HepG2 (cell line): ENCODE results near the gene HIGD1A. TPM values are rescaled to one million over a fixed set of nuclear protein-coding genes. Genes with fewer than 3 reads are reported as not detected.
A peak's percentile ranks its signal among the peaks of the same experiment; 100 is the strongest.

Experiments used
- GMEB2 ChIP-seq: IDR thresholded peaks from 2 replicates; pipeline ENCODE4 v1.6.1; 2016; ENCODE audit warnings: missing biosample characterization, missing genetic modification reagents, low read depth
- HIVEP1 ChIP-seq: sonication (generic); formaldehyde crosslinking; IDR thresholded peaks from 2 replicates; pipeline ENCODE4 v1.4.0; 2020; ENCODE audit warnings: mild to moderate bottlenecking, missing genetic modification reagents
- IKZF5 ChIP-seq: IDR thresholded peaks from 2 replicates; pipeline ENCODE4 v1.6.1; 2018; ENCODE audit warnings: missing genetic modification reagents, mild to moderate bottlenecking, missing compliant biosample characterization
- MAFF ChIP-seq: IDR thresholded peaks from 2 replicates; pipeline ENCODE4 v1.6.1; 2011; ENCODE audit warnings: low read depth, low read length, improper control_type of control experiment
- PAF1 ChIP-seq: IDR thresholded peaks from 2 replicates; pipeline ENCODE4 v1.6.1; 2016; ENCODE audit warnings: missing genetic modification reagents, missing compliant biosample characterization
- PRDM10 ChIP-seq: sonication (generic); formaldehyde crosslinking; IDR thresholded peaks from 2 replicates; pipeline ENCODE4 v1.4.0; 2020; ENCODE audit warnings: low read depth, missing genetic modification reagents
- THAP9 ChIP-seq: sonication (generic); formaldehyde crosslinking; IDR thresholded peaks from 2 replicates; pipeline ENCODE4; 2020; ENCODE audit warnings: missing genetic modification reagents, mild to moderate bottlenecking, borderline replicate concordance
- ZFYVE20 ChIP-seq: sonication (generic); formaldehyde crosslinking; IDR thresholded peaks from 2 replicates; pipeline ENCODE4 v1.8.0; 2023; ENCODE audit warnings: low read depth, mild to moderate bottlenecking, moderate library complexity, missing genetic modification reagents, borderline replicate concordance
- ZHX2 ChIP-seq, 2 experiments: sonication (generic) in 1 of 2; formaldehyde crosslinking in 1 of 2; IDR thresholded peaks; 2 replicates each; pipeline versions ENCODE4 v1.6.1 to v1.9.0; 2014 to 2022; ENCODE audit warnings: antibody characterized with exemption in 1 of 2, borderline replicate concordance in 1 of 2, inconsistent platforms in 1 of 2, low read depth in 1 of 2, missing genetic modification reagents in 1 of 2
- ZNF274 ChIP-seq: sonication (generic); formaldehyde crosslinking; IDR thresholded peaks from 2 replicates; pipeline ENCODE4 v1.5.1; 2020; ENCODE audit warnings: mild to moderate bottlenecking, missing genetic modification reagents
- ZNF460 ChIP-seq: sonication (generic); formaldehyde crosslinking; IDR thresholded peaks from 2 replicates; pipeline ENCODE4 v1.5.1; 2020; ENCODE audit warnings: missing genetic modification reagents, mild to moderate bottlenecking, borderline replicate concordance
- ZNF777 ChIP-seq: sonication (generic); formaldehyde crosslinking; IDR thresholded peaks from 2 replicates; pipeline ENCODE4 v1.4.0; 2020; ENCODE audit warnings: missing genetic modification reagents
- ZNF790 ChIP-seq: sonication (generic); formaldehyde crosslinking; IDR thresholded peaks from 2 replicates; pipeline ENCODE4 v1.8.0; 2022; ENCODE audit warnings: missing genetic modification reagents, mild to moderate bottlenecking, borderline replicate concordance
- polyA plus RNA-seq, 8 experiments: library from polyadenylated mRNA; depleted of rRNA in 3 of 8; stranded (reverse) in 7 of 8; unstranded in 1 of 8; fragments of >200 nt; fragmentation: Illumina TruSeq in 4 of 8; extraction: Trizol in 4 of 8; gene quantifications; 2 replicates each; pipeline versions ENCODE4 v1.2.1 to v1.2.3, GENCODE V29; 2011 to 2016; ENCODE audit warnings: low read depth in 4 of 8, missing spikeins in 1 of 8, mixed read lengths in 1 of 8; ENCODE audit not compliant: insufficient read depth in 1 of 8
- total RNA-seq, 5 experiments: library from RNA; depleted of rRNA; stranded (reverse); fragments of >200 nt; fragmentation: Illumina TruSeq; extraction: Trizol; gene quantifications; 2 replicates each; pipeline ENCODE4 v1.2.3, GENCODE V29; 2016; ENCODE audit warnings: low read depth in 1 of 5

The HIGD1A gene
- total and polyA plus RNA-seq, 2 of the 13 experiments (the other 11 are each of a cell fraction or from before 2014, with no cell fraction given): 222 to 253 TPM

GRCh38 chr3:42829083-42829627, 24.9 kb upstream of the HIGD1A start (continued):
- no peak for TF ChIP-seq THAP9
- no peak for TF ChIP-seq ZNF460
- TF ChIP-seq HIVEP1 (CRISPR knock-in tag): no peak
- 0 out of 2 replicates have a peak, but pooled peaks have one; percentile 57 for TF ChIP-seq PRDM10 (CRISPR knock-in tag)
- no peak for TF ChIP-seq ZNF790
- no peak for TF ChIP-seq ZFYVE20 (CRISPR knock-in tag)
- TF ChIP-seq PAF1 (CRISPR knock-in tag): no peak
- peak; percentile 85 for TF ChIP-seq MAFF
- TF ChIP-seq IKZF5 (CRISPR knock-in tag): peak; percentile 70; the same call in 1 of the 2 replicates
- no peak for TF ChIP-seq ZNF274
- no peak for TF ChIP-seq ZHX2 (IDR thresholded peaks at IDR 0.05; ENCODE audit: low read depth)
- TF ChIP-seq ZHX2 (CRISPR knock-in tag; IDR thresholded peaks at IDR 0.05; ENCODE audit: borderline replicate concordance): no peak
- no peak for TF ChIP-seq GMEB2 (CRISPR knock-in tag)
- no peak for TF ChIP-seq ZNF777 (CRISPR knock-in tag)
